DOHH2 (cell line): ENCODE data around the gene USF3.
A peak's percentile ranks its signal among the peaks of the same experiment; 100 is the strongest.

Source experiments
- H3F3A ChIP-seq: fragments of 200-600 bp; sonication (generic), shearing (Covaris generic); 2 replicates; pipeline ENCODE4 v1.6.0; 2016; ENCODE audit warnings: antibody characterized with exemption, mild to moderate bottlenecking; ENCODE audit not compliant: control insufficient read depth, insufficient read depth
- H3K27ac ChIP-seq: fragments of 200-600 bp; sonication (generic); 2 replicates; pipeline ENCODE4 v1.5.1; 2014; ENCODE audit warnings: low read depth, mild to moderate bottlenecking, low read length, moderate library complexity
- H3K27me3 ChIP-seq: fragments of 200-600 bp; sonication (generic); 2 replicates; pipeline ENCODE4 v1.6.1; 2014; ENCODE audit warnings: mild to moderate bottlenecking, low read length, mixed read lengths; ENCODE audit not compliant: control insufficient read depth
- H3K36me3 ChIP-seq: fragments of 200-600 bp; sonication (generic); 2 replicates; pipeline ENCODE4 v1.6.1; 2014; ENCODE audit warnings: mild to moderate bottlenecking, low read length, moderate library complexity, mixed read lengths; ENCODE audit not compliant: control insufficient read depth
- H3K4me1 ChIP-seq: fragments of 200-600 bp; sonication (generic); 2 replicates; pipeline ENCODE4 v1.6.1; 2014; ENCODE audit warnings: mild to moderate bottlenecking, low read length, mixed read lengths; ENCODE audit not compliant: control insufficient read depth
- H3K4me2 ChIP-seq: fragments of 200-600 bp; sonication (generic); 2 replicates; pipeline ENCODE4 v1.6.0; 2014; ENCODE audit warnings: mild to moderate bottlenecking, low read length, moderate library complexity
- H3K4me3 ChIP-seq: fragments of 200-600 bp; sonication (generic); 2 replicates; pipeline ENCODE4 v1.5.1; 2014; ENCODE audit warnings: mild to moderate bottlenecking, low read length, mixed read lengths
- H3K79me2 ChIP-seq: fragments of 200-600 bp; sonication (generic); 2 replicates; pipeline ENCODE4 v1.6.1; 2014; ENCODE audit warnings: mild to moderate bottlenecking, low read length, mixed read lengths; ENCODE audit not compliant: control insufficient read depth
- H3K9me2 ChIP-seq: fragments of 200-600 bp; sonication (generic); replicated peaks from 2 replicates; pipeline ENCODE4 v1.6.1; 2014; ENCODE audit warnings: mild to moderate bottlenecking, low read length, mixed read lengths; ENCODE audit not compliant: control insufficient read depth
- H3K9me3 ChIP-seq: fragments of 200-600 bp; sonication (generic); 2 replicates; pipeline ENCODE4 v1.6.1; 2014; ENCODE audit warnings: antibody characterized with exemption, low read length, mixed read lengths; ENCODE audit not compliant: control insufficient read depth, insufficient read depth
- H4K20me1 ChIP-seq: fragments of 200-600 bp; sonication (generic); 2 replicates; pipeline ENCODE4 v1.6.0; 2014; ENCODE audit warnings: low read depth, mild to moderate bottlenecking, antibody characterized with exemption, low read length, moderate library complexity; ENCODE audit not compliant: control insufficient read depth, insufficient read depth
- EZH2phosphoT487 ChIP-seq: fragments of 200-600 bp; sonication (generic); IDR thresholded peaks from 2 replicates; pipeline ENCODE4 v1.6.1; 2017; ENCODE audit warnings: borderline replicate concordance, mild to moderate bottlenecking, antibody characterized with exemption, low read length, moderate library complexity, mixed read lengths
- TF ChIP-seq, protein P1 (sequence below): fragments of 200-600 bp; sonication (generic); IDR thresholded peaks from one replicate; pipeline ENCODE4 v1.5.1; 2014; ENCODE audit warnings: antibody characterized with exemption, mild to moderate bottlenecking, low read depth, low read length; ENCODE audit not compliant: poor library complexity, severe bottlenecking

Gene USF3

GRCh38 chr3:113662824-113663223 lies 33.6 kb downstream of the USF3 start:
- Histone ChIP-seq H4K20me1 (no peaks in the 10 kb centered on the region), H3F3A (no peaks in the 10 kb centered on the region), H3K9me2 (no peaks in the 10 kb centered on the region; the same call in 1 of the 2 replicates), H3K4me2 (no peak overlapping the region), H3K4me1 (peaks cover 43% of the 10 kb centered on the region), H3K79me2 (no peaks in the 10 kb centered on the region), H3K36me3 (peaks cover 32% of the 10 kb centered on the region), H3K27me3 (no peaks in the 10 kb centered on the region), H3K4me3 (no peak overlapping the region), H3K27ac (no peak overlapping the region), H3K9me3 (no peaks in the 10 kb centered on the region)
- no peak for TF ChIP-seq EZH2phosphoT487
- TF ChIP-seq, protein P1, sequence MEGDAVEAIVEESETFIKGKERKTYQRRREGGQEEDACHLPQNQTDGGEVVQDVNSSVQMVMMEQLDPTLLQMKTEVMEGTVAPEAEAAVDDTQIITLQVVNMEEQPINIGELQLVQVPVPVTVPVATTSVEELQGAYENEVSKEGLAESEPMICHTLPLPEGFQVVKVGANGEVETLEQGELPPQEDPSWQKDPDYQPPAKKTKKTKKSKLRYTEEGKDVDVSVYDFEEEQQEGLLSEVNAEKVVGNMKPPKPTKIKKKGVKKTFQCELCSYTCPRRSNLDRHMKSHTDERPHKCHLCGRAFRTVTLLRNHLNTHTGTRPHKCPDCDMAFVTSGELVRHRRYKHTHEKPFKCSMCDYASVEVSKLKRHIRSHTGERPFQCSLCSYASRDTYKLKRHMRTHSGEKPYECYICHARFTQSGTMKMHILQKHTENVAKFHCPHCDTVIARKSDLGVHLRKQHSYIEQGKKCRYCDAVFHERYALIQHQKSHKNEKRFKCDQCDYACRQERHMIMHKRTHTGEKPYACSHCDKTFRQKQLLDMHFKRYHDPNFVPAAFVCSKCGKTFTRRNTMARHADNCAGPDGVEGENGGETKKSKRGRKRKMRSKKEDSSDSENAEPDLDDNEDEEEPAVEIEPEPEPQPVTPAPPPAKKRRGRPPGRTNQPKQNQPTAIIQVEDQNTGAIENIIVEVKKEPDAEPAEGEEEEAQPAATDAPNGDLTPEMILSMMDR: no peak

DNA sequence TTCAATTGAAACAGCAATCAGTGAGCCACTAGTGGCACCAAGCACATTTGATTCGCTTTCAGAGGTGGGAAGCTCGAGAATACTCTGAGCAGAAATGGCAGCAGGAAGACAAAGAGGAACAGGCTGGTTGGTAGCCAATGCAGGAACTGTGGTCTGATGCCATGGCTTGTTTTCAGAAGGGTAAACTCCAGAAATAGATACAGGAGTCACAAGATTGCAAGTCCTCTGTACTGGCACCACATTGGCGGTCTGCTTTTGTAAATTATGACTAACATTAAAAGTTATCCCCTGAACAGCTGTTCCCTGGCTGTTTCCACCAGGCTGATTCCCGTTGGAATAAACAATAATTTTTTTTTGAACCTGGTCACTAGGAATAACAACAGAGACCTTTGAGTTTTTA lies 35.5 kb downstream of the USF3 start:
- Histone ChIP-seq H3K4me3 (no peak overlapping the region), H3K4me2 (peak overlapping the region; percentile 52; the same call in 1 of the 2 replicates)

DNA sequence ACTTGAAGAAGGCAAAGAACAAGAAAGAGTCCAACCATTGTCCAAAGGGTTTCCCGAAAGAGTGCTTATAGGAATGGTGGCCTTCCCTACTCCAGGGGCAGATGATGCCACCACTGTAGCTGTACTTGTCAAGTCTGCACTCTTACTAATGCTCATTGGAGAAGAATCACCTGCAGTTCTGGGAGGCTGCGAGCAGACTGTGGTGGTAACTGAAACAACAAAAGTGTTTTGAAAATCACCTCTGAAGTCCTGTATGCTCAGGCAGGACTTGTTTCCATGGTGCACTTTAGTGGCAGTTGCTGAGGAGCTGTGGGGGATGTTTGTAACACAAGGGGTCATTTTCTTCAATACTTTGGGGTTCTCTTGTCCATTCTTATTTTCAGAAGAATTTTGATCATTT lies 36.0 kb downstream of the USF3 start:
- Histone ChIP-seq H3K27ac (0 out of 2 replicates have a peak overlapping the region, but pooled peaks have one; percentile 66), H3F3A (no peaks in the 10 kb centered on the region), H3K4me3 (peak overlapping the region; percentile 39), H3K4me1 (peaks cover 32% of the 10 kb centered on the region), H3K9me2 (no peaks in the 10 kb centered on the region), H3K9me3 (no peaks in the 10 kb centered on the region), H3K36me3 (peaks cover 29% of the 10 kb centered on the region), H4K20me1 (no peaks in the 10 kb centered on the region), H3K79me2 (no peaks in the 10 kb centered on the region), H3K27me3 (no peaks in the 10 kb centered on the region), H3K4me2 (peak overlapping the region; percentile 52; the same call in 1 of the 2 replicates)
- TF ChIP-seq EZH2phosphoT487: no peak

More for the DNA sequence above, 35.5 kb downstream of the USF3 start:
- H3K9me3 ChIP-seq: no peaks in the 10 kb centered on the region
- H3K27me3 ChIP-seq: no peaks in the 10 kb centered on the region
- no peaks in the 10 kb centered on the region for H4K20me1 ChIP-seq
- H3K9me2 ChIP-seq: no peaks in the 10 kb centered on the region
- H3F3A ChIP-seq: no peaks in the 10 kb centered on the region
- 0 out of 2 replicates have a peak overlapping the region, but pooled peaks have one; percentile 66 for H3K27ac ChIP-seq
- H3K4me1 ChIP-seq: peaks cover 32% of the 10 kb centered on the region
- H3K36me3 ChIP-seq: peaks cover 29% of the 10 kb centered on the region
- TF ChIP-seq, protein P1: no peak
- no peak for TF ChIP-seq EZH2phosphoT487
- H3K79me2 ChIP-seq: no peaks in the 10 kb centered on the region

DNA sequence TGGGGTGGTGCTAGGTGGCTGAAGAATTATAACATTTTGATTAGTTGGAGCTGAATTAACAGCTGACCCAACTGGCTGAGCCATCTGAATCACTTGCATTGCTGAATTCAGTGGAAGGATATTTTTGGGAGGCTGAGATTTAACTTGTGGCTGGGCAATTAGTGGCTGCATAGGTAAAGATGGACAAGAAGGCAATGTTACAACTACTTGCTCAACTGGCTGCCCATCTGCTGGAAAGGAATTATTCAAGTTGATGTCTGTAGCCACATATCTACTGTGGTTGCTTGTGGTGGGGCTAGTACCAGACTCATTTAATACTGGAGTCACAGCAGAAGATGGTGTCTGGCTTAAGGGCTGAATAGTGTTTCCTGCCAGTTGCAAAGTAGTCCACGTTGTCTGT lies 36.4 kb downstream of the USF3 start:
- Histone ChIP-seq H3K4me3 (peak overlapping the region; percentile 39), H3F3A (no peaks in the 10 kb centered on the region), H3K27me3 (no peaks in the 10 kb centered on the region), H3K27ac (peak overlapping the region; percentile 66), H3K9me2 (no peaks in the 10 kb centered on the region), H3K4me1 (peaks cover 32% of the 10 kb centered on the region), H3K4me2 (peak overlapping the region; percentile 52), H3K79me2 (no peaks in the 10 kb centered on the region), H3K9me3 (no peaks in the 10 kb centered on the region), H4K20me1 (no peaks in the 10 kb centered on the region), H3K36me3 (peaks cover 29% of the 10 kb centered on the region)
- TF ChIP-seq EZH2phosphoT487: no peak
- TF ChIP-seq, protein P1: no peak
